GM18519 (cell line): ENCODE results near the gene PEX10.
"Not testable (repeated sequence)": the region's sequence is repeated elsewhere in the genome, so short reads cannot be mapped to it uniquely, and the experiment has no call there.

ENCODE experiments used
- ATAC-seq: cut with Tn5 transposase; IDR thresholded peaks from one replicate; pipeline ENCODE4 v1.9.1; 2021; ENCODE audit warnings: mild to moderate bottlenecking, moderate library complexity; ENCODE audit not compliant: unreplicated experiment, low FRiP score

Gene PEX10

DNA sequence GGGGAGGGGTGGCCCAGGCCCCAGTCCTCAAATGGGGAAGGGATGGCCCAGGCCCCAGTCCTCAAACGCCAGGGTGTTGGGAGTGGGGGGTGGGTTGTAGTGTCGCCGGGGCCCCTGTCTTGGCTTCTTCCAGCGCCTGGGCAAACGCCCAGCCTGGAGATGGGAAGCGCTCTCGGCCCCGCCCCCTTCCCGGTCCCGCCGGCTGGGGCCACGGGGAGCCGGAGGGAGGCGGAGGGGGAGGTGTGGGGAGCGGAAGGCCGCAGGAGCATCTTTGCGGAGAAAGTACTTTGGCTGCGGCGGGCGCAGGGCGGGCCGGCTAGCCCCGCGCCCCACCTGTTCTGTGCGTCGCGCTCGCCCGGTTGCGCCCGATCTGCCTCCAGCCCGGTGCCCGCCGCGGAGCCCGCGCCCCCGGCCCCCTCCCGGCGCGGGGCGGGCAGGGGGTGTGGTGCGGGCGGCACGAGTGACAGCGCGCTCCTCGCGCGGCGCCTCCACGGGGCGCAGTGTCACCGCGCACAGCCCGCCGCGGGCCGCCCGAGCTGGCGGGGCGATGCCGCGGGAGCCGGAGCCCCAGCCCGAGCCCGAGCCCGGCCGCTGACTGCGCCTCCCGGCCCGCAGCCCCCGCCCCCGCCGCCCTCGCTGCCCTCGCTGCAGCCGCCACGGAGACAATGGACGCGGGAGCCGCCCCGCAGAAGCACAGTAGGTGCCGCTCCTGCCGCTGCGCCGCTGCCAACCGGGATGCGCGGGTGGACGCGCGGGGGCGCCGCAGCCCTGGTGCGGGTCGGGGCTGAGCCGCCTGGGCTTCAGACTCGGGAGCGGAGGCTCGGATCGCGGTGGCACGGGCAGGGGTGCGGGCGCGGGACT lies 31.1 kb upstream of the PEX10 start:
- ATAC-seq = no peak

DNA sequence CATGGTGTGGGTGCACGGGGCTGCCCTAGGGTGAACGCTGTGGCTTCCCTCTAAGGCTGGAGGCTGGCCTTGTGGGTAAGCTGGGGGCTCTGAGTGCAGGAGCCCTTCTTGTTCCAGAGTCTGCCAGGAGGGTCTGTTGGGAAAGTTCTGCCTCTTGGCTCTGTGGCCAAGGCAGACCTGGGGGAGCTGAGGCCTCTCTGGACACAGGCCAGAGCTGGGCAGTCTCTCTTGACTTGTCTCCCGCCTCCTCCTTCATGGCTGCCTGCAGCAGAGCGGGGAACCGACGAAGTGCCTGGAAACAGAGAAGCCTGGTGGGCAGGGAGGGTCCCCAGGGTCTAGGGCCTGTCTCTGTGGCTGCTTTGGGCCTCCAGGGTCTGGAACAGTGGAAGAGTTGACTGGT lies 30.3 kb upstream of the PEX10 start:
- ATAC-seq = no peak

DNA sequence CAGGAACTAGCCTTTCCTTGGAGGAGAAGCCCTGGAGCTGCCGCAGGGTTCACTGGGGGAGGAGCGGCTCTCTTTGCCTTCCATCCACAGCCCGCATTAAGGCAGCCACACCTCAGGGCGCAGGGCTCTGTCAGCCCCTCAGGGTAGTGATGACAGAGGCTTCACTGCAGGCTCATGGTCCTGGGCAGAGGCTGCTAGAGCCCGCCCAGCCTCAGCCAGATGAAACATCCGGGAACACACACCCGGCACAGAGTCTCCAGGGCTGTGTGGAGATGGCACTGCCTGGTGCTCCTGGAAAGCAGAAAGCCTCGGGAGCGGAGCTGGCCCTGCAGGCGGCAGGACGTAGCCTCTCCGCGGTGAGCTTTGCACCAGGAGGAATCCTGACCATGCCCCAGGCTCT lies 29.4 kb upstream of the PEX10 start:
- ATAC-seq = no peak

DNA sequence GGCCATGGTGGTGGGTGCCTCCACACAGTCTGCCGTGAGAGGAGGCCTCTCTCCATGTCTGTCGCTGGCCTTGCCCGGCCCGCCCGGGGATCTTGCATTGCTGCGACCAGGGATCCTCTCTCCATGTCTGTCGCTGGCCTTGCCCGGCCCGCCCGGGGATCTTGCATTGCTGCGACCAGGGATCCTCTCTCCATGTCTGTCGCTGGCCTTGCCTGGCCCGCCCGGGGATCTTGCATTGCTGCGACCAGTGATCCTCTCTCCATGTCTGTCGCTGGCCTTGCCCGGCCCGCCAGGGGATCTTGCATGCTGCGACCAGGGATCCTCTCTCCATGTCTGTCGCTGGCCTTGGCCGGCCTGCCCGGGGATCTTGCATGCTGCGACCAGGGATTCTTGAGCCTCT lies 28.0 kb upstream of the PEX10 start:
- not testable (repeated sequence) for ATAC-seq

DNA sequence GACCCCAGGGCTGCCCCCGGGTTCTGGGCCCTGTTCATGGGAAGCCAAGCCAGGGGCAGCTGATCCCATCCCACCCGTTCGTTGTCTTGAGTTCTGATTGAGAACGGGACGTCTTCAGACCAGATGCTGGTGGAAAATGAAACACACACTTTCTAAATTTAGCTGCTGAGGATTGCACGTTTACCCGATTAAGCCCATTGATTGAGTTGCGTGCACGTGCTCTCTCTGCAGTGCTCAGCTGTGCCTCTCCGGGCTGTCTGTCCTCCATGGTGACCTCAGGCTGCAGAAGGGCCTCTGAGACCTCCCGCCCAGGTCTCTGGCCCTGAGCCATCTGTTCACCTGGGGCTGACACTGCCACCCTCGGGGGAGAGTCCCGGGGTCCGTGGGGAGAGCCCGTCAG lies 27.0 kb upstream of the PEX10 start:
- no peak for ATAC-seq

DNA sequence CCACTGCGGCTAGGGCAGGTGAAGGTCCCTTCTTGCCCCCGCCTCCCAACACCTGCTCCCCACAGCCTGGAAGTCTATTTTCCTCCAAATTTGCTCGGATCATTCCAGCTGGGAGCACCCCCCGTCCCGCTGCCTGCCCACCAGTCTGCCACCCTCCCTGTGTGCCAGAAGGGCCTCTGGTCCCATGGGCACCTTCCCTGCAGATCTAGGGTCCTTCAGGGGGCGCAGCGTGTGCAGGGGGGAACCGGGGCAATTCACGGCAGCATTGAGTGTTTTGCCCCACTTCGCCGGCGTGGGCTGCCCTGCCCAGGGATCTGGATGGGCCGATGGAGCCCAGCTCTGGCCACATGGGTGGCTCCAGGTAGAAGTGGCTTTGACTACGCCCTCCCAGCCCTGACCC lies 26.3 kb upstream of the PEX10 start:
- no peak for ATAC-seq

DNA sequence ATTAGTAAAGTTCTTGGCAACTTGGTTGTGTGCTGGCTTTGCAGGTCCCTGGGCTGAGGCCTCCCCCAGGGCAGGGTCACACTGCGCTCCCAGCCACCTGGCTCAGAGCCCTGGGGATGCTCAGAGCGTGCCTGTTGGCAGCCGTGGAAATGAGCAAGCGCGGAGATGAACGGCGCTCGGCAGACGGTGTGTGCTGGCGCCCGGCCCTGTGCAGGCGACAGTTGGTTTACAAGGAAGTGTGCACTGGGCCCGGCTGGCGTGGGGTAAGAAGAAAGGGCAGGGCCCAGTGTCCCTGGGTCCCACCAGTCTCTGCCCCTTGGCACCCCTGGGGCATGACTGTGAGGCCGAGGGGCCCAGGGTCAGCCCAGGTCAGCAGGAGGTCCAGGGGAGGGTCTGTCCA lies 25.7 kb upstream of the PEX10 start:
- ATAC-seq = no peak

DNA sequence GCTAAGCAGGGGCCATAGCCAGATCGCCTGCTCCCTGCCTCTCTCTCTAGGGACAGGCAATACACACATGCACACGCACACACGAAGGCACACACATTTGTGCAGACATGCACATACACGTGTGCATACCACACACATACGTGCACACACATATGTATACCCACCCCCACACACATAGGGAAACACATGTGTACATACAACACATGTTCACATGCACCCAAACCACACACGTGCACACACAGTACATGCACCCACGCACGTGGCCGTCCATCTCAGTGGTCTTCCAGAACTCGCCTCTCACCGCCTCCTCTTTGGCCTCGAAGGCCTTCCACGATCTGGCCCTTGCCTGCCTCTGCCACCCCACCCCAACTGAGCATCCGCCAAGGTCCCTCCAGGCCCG lies 25.3 kb upstream of the PEX10 start:
- ATAC-seq = no peak

DNA sequence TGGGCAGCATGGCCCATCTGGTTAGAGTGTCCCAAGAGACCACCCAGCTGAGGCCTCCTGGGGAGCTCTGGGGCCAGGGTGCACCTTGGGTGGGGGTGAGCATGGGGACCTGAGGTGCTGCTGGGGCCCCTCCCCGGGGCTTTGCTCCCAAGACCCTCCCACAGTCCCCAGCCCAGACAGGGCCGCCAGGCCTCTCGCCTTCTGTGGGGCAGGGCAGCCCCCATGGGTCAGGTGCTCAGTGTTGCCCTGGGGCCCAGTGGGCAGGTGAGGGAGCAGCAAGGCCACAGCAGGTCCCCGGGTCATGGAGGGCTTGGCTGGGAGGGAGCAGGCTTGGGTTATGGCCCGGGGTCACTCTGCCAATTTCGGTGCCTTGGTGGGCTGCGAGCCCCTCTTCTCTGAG lies 24.5 kb upstream of the PEX10 start:
- no peak for ATAC-seq

DNA sequence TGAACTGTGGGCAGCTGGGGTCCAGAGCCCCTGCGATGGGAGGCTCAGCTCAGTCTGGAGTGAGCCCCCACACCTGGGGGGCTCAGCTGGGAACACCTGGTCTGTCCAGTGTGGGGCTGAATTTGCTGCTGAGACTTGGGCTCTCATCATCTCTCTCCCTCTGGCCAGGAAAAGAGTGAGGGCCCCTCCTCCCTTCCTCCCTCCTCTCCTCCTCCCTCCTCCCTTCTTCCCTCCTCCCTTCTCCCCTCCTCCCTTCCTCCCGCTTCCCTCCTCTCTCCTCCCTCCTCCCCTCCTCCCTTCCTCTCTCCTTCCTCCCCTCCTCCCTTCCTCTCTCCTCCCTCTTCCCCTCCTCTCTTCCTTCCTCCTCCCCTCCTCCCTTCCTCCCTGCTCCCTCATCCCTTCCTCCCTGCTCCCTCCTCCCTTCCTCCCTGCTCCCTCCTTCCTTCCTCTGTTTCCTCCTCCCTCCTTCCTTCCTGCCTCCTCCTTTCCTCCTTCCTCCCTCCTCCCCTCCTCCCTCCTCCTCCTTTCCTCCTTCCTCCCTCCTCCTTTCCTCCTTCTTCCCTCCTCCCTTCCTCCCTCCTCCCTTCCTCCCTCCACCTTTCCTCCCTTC lies 23.5 kb upstream of the PEX10 start:
- no peak for ATAC-seq

DNA sequence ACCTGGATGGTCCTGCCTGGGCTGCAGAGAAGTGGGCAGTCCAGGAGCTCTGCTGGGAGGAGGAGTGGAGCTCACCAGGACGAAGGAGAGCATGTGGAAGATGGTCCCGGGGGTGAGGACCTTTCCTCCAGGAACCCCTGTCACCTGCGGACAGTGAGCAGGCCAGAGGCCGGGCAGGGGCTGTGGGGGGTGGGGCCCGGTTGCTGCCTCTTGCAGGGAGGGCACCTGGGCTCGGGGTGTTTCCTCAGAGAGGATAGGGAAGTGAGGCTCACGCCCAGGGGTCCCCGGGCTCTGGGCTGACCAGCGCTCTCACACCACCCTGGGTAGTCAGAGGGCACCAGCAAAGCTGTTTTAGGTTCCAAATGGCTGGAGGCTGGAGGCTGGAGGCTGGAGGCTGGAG lies 22.7 kb upstream of the PEX10 start:
- no peak for ATAC-seq

DNA sequence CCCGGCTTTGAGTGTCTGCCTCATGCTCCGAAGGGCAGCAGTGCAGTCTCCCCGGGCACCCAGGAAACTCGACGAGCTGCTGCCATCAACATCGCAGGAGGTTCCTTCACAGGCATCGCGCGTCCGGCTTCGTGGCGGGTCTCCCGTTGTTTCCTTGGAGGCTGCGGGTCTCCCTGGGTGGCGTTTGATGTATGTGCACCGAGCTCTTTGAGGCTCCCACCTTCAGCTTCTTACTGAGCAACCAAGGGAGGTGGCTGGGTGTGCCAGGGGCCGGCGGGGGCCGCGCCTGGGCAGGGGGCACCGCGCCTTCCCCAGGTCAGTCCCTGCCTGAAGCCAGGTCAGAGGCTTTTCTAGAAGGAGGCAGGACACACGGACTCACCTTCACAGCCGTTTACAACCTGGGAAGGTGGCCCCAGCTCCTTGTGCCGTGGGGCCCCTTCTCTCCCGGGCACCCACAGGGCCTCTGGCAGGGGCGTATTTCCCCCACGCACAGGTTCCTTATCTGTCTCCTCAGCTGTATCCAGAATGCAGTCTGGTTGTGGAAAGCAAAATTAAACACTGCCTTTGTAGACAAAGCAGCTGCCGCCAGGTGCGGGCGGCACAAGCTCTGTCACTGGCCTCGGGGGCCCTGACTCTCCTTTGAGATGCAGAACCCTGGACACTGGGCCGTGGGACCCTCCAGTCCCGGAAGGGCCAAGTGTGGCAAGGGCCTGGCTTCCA lies 21.7 kb upstream of the PEX10 start:
- no peak for ATAC-seq

DNA sequence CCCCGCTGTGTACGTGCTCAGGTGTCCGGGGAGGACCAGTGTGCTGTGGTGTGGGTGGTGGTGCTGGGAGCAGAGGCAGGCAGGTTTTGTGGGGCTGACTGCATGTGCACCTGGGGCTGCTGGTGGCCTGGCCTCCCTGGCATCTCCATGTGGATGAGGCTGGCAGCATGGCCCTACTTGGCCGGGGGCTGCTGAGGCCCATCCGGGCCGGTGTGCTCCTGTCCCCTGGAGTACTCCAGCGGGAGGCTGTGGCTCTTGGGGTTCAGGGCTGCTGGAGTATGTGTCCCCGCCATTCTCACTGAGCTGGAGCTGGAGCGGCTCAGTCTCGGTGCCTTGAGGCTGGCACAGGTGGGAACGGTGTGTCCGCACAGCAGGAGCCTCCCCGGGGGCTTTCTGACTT lies 20.8 kb upstream of the PEX10 start:
- no peak for ATAC-seq

DNA sequence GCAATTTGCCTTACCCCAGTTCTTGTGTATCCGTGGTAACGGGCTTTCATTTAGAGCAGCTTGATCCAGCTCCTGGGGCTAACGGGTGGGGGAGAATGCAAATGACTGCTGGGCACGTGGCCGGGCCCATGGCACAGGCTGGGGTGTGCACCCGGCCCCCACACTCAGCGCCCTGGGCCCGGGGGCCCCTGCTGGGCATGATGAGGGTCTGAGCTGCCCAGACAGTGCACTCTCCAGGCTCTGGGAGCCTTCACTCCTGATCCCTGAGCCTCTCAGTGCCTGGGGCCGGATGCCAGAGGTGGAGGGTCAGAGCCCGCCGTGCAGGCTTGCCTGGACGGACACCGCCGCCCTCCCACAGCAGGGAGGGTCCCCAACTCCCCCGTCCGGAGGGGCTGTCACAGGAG lies 20.1 kb upstream of the PEX10 start:
- no peak for ATAC-seq

DNA sequence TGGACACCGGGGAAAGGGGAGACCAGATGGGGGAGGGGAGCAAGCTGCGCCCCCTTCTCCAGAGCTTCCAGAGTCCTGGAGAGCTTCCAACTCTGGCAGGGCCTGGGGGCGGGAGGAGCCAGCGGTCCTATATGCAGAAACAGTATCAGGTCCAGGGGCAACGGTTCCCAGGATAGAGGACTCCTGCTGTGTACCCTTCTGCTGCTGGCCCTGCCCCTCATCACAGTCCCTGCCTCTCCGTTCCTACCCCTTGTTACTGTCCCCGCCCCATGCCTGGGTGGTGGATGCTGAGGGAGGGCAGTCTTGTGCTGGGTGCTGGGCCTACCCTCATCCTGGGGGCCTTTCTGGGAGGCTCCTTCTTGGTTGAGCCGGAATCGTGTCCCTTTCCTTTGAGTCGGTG lies 19.2 kb upstream of the PEX10 start:
- no peak for ATAC-seq

DNA sequence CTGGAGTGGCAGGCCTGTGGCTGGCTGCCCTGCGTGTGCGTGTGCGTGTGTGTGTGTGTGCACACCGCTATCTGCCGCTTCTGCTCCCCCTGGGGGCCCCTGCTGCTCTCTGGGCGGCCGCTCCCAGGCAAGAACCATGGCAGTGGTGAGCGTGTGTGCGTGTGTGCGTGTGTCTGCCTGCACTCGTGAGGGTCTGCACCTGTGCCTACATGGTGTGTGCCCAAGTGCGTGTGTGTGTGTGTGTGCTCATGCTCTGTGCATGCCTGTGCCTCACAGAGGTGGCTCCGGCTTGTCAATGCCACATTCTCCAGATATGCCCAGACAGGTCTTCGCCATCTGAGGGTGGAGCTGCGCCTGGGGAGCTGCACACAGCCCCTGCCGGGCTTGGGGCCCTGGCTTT lies 18.7 kb upstream of the PEX10 start:
- no peak for ATAC-seq

DNA sequence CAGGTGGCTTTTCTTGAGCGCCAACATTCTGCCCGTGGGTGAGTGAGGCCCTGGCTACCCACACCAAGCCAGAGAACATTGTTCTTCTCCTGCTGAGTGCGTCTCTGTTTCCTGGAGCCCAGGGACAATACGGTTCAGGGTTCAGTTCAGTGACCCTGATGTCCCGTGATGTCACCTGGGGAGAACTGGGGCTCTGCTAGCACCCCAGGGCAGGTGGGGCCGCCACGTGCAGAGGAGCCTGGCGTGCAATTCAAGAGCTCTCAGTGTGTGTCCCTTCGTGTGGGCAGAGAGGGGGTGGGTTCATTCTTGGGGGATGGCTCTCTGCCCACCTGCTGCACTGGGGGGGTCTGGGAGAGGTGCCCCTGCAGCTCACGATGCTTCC lies 18.2 kb upstream of the PEX10 start:
- no peak for ATAC-seq

DNA sequence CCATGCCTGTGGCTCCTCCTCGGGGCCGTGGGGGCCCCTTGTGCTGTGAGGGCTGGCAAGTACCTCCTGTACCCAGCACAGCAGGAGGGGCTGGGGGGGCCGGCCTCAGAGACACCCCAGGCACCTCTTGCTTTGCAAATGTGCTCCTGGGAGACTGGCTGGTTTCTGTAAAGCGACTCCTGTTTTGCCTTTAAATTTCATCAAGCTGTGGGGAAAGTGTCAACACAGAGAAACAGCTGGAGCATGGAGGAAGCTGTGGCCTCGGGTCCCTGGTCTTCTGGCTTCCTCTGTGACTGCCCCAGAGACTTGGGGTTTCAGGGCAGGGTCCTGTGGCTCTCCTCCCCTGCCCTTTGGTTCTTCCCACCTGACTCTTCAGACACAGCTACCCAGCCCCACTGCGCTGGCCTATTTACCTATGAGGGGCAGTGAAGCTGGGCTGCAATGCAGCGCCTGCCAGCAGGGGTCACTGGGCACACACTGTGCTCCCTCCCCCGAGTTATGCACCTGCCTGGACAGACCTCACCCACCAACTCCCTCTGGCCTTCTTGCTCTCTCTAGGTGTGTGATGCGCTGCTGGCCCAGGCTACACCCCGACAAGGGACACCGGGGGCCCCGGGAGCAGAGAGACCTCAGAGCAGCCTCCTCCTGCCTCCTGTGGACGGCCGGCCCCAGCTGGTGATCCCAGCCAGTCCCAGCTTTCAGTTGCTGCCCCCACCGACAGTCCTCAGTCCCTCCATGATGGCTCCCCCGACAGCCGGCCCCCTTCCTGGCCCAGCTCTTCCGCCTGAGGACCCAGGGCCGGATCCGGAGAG lies 17.6 kb upstream of the PEX10 start:
- no peak for ATAC-seq

DNA sequence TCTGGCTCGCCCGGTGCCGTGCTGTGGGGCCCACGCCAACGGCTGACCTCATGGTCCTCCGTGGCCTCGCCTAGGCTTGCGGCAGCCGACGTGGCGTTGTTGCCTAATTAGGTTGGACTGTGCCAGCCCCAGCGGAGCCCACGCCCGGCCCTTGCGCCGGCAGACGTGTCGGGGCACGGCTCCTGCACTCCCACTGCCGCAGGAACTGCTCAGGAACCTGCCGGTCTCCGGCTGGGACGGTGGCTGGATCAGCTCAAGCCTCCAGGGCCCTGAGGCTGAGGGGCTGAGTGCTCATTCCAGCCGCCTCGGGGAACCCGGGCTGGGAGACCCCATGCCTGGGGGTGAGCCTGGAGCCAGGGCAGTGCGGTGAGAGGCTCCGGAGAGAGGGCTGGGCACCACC lies 16.1 kb upstream of the PEX10 start:
- ATAC-seq = no peak

DNA sequence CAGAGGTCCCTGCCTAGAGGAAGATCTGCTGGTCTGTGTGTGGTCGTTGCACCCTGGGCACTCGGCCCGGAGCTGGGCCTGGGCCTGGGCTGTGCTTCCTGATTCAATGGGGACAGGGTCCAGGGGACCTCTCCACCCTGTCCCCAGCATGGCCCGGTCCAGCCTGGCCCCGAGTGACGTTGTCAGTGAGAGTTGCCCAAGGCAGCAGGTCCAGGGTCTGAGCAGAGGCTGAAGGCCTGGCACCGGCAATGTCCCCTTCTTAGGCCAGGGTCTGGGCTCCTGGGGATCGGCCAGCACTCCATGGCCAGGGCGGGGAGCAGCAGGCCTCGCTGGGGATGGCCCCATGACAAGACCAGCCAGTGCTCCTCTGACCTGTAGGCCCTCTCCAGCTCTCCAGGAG lies 15.6 kb upstream of the PEX10 start:
- ATAC-seq = no peak

DNA sequence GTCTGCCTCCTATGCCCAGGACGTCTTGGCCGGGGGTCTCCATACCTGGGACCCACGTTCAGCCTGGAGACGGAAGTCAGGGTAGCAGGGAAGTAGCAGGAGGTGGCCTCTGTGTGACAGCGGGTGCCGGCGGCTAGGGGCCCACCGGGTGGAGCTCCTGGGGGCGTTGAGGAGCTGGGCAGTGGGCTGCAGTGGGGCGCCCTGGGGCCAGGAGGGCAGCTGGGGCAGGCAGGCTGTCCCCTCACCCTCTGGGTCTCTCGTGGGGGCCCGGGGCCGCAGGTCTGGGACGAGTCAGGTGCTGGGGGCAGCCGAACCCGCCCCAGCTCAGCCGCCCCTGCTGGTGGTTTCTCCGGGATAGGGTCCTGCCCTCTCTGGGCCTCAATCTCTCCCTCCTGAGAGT lies 14.7 kb upstream of the PEX10 start:
- no peak for ATAC-seq
